Measurements from ENCODE around the gene HMGXB4.

Gene HMGXB4

DNA sequence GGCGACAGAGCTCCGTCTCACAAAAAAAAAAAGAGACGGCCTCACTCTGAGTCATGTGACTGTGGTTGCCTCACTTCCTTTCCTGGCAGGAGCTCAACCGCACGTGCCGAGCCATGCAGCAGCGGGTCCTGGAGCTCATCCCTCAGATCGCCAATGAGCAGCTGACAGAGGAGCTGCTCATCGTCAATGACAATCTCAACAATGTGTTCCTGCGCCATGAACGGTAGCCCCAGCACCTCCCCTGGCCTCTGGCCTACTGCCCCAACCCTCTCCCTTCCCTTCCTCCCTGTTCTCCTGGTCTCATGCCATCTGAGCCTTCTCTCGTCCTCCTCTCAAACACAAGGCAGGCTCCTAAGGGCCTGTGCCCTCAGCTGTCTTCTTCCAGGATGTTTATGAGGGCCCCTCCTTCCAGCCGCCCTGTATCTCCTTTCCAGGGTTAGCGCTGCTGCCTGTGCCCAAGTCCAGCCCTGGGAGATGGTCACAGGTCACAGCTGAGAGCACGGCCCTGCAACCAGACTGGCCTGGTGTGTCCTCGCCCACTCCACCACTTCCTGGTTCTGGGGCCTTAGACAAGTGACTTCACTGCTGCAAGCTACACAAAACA, 73.1 kb downstream of the HMGXB4 start:
- Histone ChIP-seq H3K27me3 (ENCODE audit: insufficient read depth, insufficient read length) (no peaks in the 10 kb centered on the region), H3K9ac (ENCODE audit: insufficient read length, low read depth) (no peak overlapping the region), H3K36me3 (ENCODE audit: insufficient read depth, insufficient read length, low read length) (peaks cover 64% of the 10 kb centered on the region), H3K9me3 (ENCODE audit: insufficient read depth, low read length) (no peaks in the 10 kb centered on the region), H3K4me1 (ENCODE audit: insufficient read depth, insufficient read length) (peaks cover 2% of the 10 kb centered on the region), H3K4me3 (ENCODE audit: insufficient read length, low read depth) (no peak overlapping the region)
- DNase-seq (ENCODE audit: low read depth, low spot score): no peak
- no peak for TF ChIP-seq ZNF274 (IDR thresholded peaks at IDR 0.05; ENCODE audit: low read depth, low read length)
- no peak for TF ChIP-seq SUZ12 (IDR thresholded peaks at IDR 0.05; ENCODE audit: extremely low read depth, insufficient read depth, insufficient read length)

DNA sequence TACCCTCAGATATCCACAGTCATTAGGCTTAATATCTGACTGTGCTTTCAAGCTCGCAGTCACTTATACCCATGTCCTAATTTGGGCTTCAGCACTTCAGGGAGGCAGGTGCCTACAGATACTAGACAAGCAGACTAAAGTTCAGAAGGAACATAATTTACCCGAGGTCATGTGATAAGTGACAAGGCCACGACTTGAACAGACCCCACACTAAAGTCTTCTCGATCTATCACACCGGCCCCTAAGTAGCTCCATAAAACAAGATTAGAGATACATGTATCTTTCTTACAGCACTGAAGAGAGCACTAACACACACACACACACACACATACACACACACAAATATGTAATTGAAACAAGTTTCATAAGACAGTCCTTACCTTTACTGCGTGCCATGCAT, 75.0 kb downstream of the HMGXB4 start:
- Histone ChIP-seq H3K27me3 (ENCODE audit: insufficient read depth, insufficient read length) (no peaks in the 10 kb centered on the region), H3K9me3 (ENCODE audit: insufficient read depth, low read length) (no peaks in the 10 kb centered on the region), H3K36me3 (ENCODE audit: insufficient read depth, insufficient read length, low read length) (peaks cover 59% of the 10 kb centered on the region), H3K4me1 (ENCODE audit: insufficient read depth, insufficient read length) (peaks cover 2% of the 10 kb centered on the region), H3K9ac (ENCODE audit: insufficient read length, low read depth) (no peak overlapping the region), H3K4me3 (ENCODE audit: insufficient read length, low read depth) (no peak overlapping the region)
- no peak for DNase-seq (ENCODE audit: low read depth, low spot score)
- TF ChIP-seq YY1 (IDR thresholded peaks at IDR 0.05; ENCODE audit: insufficient read depth, insufficient read length) (no peak), ZNF274 (IDR thresholded peaks at IDR 0.05; ENCODE audit: low read depth, low read length) (no peak), SUZ12 (IDR thresholded peaks at IDR 0.05; ENCODE audit: extremely low read depth, insufficient read depth, insufficient read length) (no peak)

DNA sequence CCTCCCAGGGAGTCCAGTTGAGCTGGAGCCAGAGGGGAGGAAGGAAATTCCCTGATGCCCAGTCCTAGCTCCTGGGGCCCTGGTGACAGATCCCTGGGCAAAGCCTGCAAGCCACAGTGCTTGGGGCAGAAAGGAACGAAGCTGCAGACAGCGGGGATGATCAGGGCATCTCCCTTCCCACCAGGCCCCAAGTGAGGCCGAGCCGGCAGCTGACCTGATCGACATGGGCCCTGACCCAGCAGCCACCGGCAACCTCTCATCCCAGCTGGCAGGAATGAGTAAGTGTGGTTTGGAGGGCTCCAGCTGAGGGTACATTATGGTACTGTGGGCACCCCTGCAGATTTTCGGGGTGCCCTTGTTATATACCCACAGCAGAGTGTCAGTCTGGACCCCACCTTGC, 75.9 kb downstream of the HMGXB4 start:
- no peak overlapping the region for H3K4me3 ChIP-seq (ENCODE audit: insufficient read length, low read depth)
- H3K27me3 ChIP-seq (ENCODE audit: insufficient read depth, insufficient read length): no peaks in the 10 kb centered on the region
- peaks cover 2% of the 10 kb centered on the region for H3K4me1 ChIP-seq (ENCODE audit: insufficient read depth, insufficient read length)
- TF ChIP-seq YY1 (IDR thresholded peaks at IDR 0.05; ENCODE audit: insufficient read depth, insufficient read length) (no peak), SUZ12 (IDR thresholded peaks at IDR 0.05; ENCODE audit: extremely low read depth, insufficient read depth, insufficient read length) (no peak), ZNF274 (IDR thresholded peaks at IDR 0.05; ENCODE audit: low read depth, low read length) (no peak)
- H3K9me3 ChIP-seq (ENCODE audit: insufficient read depth, low read length): no peaks in the 10 kb centered on the region
- H3K9ac ChIP-seq (ENCODE audit: insufficient read length, low read depth): no peak overlapping the region
- peaks cover 56% of the 10 kb centered on the region for H3K36me3 ChIP-seq (ENCODE audit: insufficient read depth, insufficient read length, low read length)
- no peak for DNase-seq (ENCODE audit: low read depth, low spot score)

DNA sequence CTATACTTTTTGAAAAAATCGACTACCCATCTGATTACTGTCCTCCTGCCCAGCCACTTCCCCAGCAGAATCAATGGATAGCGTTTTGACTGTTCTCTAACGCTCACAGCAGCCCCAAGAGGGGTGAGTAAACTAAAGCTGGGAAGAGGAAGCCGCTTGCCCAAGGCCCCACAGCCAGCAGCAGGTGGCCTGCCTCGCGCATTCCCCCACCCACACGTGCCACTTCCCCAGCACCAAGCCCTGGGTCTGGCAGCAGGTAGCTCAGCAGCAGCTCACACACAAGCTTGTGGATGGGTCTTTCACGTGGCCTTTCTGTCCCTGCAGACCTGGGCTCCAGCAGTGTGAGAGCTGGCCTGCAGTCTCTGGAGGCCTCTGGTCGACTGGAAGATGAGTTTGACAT, 76.7 kb downstream of the HMGXB4 start:
- H3K36me3 ChIP-seq (ENCODE audit: insufficient read depth, insufficient read length, low read length): peaks cover 57% of the 10 kb centered on the region
- no peak overlapping the region for H3K4me3 ChIP-seq (ENCODE audit: insufficient read length, low read depth)
- no peak overlapping the region for H3K9ac ChIP-seq (ENCODE audit: insufficient read length, low read depth)
- no peak for TF ChIP-seq YY1 (IDR thresholded peaks at IDR 0.05; ENCODE audit: insufficient read depth, insufficient read length)
- TF ChIP-seq ZNF274 (IDR thresholded peaks at IDR 0.05; ENCODE audit: low read depth, low read length): no peak
- TF ChIP-seq SUZ12 (IDR thresholded peaks at IDR 0.05; ENCODE audit: extremely low read depth, insufficient read depth, insufficient read length): no peak
- H3K4me1 ChIP-seq (ENCODE audit: insufficient read depth, insufficient read length): peaks cover 2% of the 10 kb centered on the region
- no peaks in the 10 kb centered on the region for H3K27me3 ChIP-seq (ENCODE audit: insufficient read depth, insufficient read length)
- no peak for DNase-seq (ENCODE audit: low read depth, low spot score)
- H3K9me3 ChIP-seq (ENCODE audit: insufficient read depth, low read length): no peaks in the 10 kb centered on the region

DNA sequence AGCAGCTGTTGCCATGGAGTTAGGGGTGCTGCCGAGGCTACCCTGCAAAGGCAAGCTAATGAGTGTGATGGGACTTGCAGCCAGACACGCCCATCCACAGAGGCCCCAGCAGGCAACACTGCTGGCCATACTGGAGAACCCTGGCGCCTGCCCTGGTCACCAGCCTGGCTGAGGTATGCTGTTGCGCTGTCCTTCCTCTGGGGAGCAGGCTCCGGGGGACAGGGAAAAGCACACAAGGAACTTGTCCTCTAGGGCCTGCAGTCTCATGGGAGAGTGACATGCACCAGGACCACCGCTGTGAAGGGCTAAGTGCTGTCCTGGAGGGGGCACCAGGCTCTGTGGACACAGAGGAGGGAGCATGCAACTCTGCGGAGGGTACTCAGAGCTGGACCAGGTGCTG, 78.2 kb downstream of the HMGXB4 start:
- peaks cover 2% of the 10 kb centered on the region for H3K4me1 ChIP-seq (ENCODE audit: insufficient read depth, insufficient read length)

DNA sequence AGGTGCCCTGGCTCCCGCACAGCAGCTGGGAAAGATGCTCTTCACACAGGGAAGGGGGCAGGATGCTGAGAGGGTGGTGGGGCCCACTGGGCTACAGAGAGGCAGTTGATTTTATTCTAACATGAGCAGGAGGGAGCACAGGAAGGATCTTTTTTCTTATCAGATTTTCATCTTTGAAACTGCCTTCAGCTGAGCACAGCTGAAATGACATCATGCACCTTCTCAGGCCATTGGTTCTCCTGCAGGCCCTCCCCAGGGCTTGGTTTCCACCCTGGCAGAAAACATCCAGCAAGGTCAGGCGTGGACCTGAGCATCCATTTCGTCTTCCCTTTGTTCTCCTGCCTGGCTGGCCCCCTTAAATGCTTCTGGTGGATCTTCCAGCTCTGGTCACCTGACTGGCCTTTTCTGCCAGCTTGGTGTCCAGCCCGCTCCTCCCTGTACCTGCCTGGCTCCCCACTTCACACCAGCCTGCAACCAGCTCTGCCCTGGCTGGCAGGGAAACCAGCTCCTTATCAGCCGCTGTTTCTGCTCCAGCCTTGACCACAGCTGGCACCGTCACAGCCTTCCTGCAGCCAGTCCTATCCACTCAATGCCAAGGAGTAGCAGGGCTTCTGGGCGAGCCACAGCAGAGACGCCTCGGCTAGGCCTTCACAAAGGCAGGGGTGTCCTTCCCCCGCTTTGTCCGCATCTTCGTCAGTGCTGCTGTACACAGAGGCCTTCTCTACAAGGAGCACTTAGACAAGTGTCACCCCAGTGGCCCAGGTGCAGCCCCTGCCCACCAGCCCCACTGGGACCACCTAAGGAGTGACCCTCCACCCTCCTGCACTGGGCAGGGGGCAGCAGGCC, 78.9 kb downstream of the HMGXB4 start:
- TF ChIP-seq YY1 (IDR thresholded peaks at IDR 0.05; ENCODE audit: insufficient read depth, insufficient read length): no peak
- no peak for TF ChIP-seq ZNF274 (IDR thresholded peaks at IDR 0.05; ENCODE audit: low read depth, low read length)
- TF ChIP-seq SUZ12 (IDR thresholded peaks at IDR 0.05; ENCODE audit: extremely low read depth, insufficient read depth, insufficient read length): no peak
- peaks cover 2% of the 10 kb centered on the region for H3K4me1 ChIP-seq (ENCODE audit: insufficient read depth, insufficient read length)

More for the DNA sequence above, 78.2 kb downstream of the HMGXB4 start:
- Histone ChIP-seq H3K9ac (ENCODE audit: insufficient read length, low read depth) (no peak overlapping the region), H3K9me3 (ENCODE audit: insufficient read depth, low read length) (no peaks in the 10 kb centered on the region), H3K36me3 (ENCODE audit: insufficient read depth, insufficient read length, low read length) (peaks cover 57% of the 10 kb centered on the region), H3K27me3 (ENCODE audit: insufficient read depth, insufficient read length) (no peaks in the 10 kb centered on the region), H3K4me3 (ENCODE audit: insufficient read length, low read depth) (no peak overlapping the region)
- no peak for DNase-seq (ENCODE audit: low read depth, low spot score)
- TF ChIP-seq ZNF274 (IDR thresholded peaks at IDR 0.05; ENCODE audit: low read depth, low read length) (no peak), YY1 (IDR thresholded peaks at IDR 0.05; ENCODE audit: insufficient read depth, insufficient read length) (no peak), SUZ12 (IDR thresholded peaks at IDR 0.05; ENCODE audit: extremely low read depth, insufficient read depth, insufficient read length) (no peak)

DNA sequence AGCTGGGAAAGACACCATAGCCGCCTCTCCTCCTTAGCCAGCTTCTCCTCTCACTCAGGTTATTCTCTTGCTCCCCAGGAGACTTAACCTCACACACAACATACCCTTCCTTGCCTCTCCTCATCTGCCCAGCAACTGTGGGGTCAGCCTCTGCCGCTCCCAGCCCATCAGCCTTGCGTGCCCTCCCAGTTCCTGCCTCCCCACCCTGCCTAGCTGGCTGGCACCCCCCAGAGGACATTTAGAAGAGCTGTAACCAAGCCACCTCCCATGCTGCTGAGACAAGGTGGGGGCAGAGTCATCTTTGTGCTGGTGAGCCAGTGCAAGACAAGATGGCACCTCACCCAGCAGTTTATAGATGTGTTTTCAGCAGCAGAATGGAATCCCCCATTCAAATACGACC, 80.6 kb downstream of the HMGXB4 start:
- Histone ChIP-seq H3K9ac (ENCODE audit: insufficient read length, low read depth) (no peak overlapping the region), H3K4me1 (ENCODE audit: insufficient read depth, insufficient read length) (peaks cover 2% of the 10 kb centered on the region), H3K4me3 (ENCODE audit: insufficient read length, low read depth) (no peak overlapping the region), H3K27me3 (ENCODE audit: insufficient read depth, insufficient read length) (no peaks in the 10 kb centered on the region), H3K9me3 (ENCODE audit: insufficient read depth, low read length) (no peaks in the 10 kb centered on the region), H3K36me3 (ENCODE audit: insufficient read depth, insufficient read length, low read length) (peaks cover 66% of the 10 kb centered on the region)
- DNase-seq (ENCODE audit: low read depth, low spot score): no peak
- TF ChIP-seq YY1 (IDR thresholded peaks at IDR 0.05; ENCODE audit: insufficient read depth, insufficient read length) (no peak), ZNF274 (IDR thresholded peaks at IDR 0.05; ENCODE audit: low read depth, low read length) (no peak), SUZ12 (IDR thresholded peaks at IDR 0.05; ENCODE audit: extremely low read depth, insufficient read depth, insufficient read length) (no peak)

More for the DNA sequence above, 78.9 kb downstream of the HMGXB4 start:
- Histone ChIP-seq H3K36me3 (ENCODE audit: insufficient read depth, insufficient read length, low read length) (peaks cover 57% of the 10 kb centered on the region), H3K9ac (ENCODE audit: insufficient read length, low read depth) (no peak overlapping the region), H3K4me3 (ENCODE audit: insufficient read length, low read depth) (no peak overlapping the region), H3K9me3 (ENCODE audit: insufficient read depth, low read length) (no peaks in the 10 kb centered on the region), H3K27me3 (ENCODE audit: insufficient read depth, insufficient read length) (no peaks in the 10 kb centered on the region)
- no peak for DNase-seq (ENCODE audit: low read depth, low spot score)
